K562 (cell line): ENCODE results near the gene LAMA2. TPM values are rescaled to one million over a fixed set of nuclear protein-coding genes. Genes with fewer than 3 reads are reported as not detected.
A peak's percentile ranks its signal among the peaks of the same experiment; 100 is the strongest.

Source experiments
- ATAC-seq: fragments of 200-7000 bp; cut with Tn5 transposase; 3 replicates; pipeline ENCODE4 v1.9.1; 2020; ENCODE audit warnings: moderate library complexity
- BruUV-seq: library from RNA; stranded (reverse); fragments of 400-500 nt; replicated peaks from 2 replicates; lab custom pipeline; 2021; lab: Mats Ljungman, UMichigan
- CTCF ChIA-PET: fragments of 300-600 bp; formaldehyde crosslinking; extraction: SDS; loops from one replicate; lab custom pipeline; 2021; ENCODE audit warnings: low intra/inter-chr PET ratio; lab: Yijun Ruan, JAX
- POLR2A ChIA-PET: fragments of 300-600, 350-650 bp; sonication (Branson Sonifier 250); formaldehyde crosslinking; extraction: SDS; loops from one replicate; lab custom pipeline; 2021; ENCODE audit warnings: antibody characterized with exemption, inconsistent platforms; lab: Yijun Ruan, JAX
- DNase-seq, 4 experiments: peaks; one replicate each; pipeline versions ENCODE4 v3.0.0 to v3.0.0-alpha.2; 2011 to 2018; ENCODE audit warnings: low spot score in 3 of 4, mixed read lengths in 3 of 4; ENCODE audit errors: extremely low read depth in 1 of 4
- FAIRE-seq: peaks from 2 replicates; lab custom pipeline; 2011; peaks lifted over from hg19 to GRCh38; lab: Jason Lieb, UNC
- H2AFZ ChIP-seq: 2 replicates; pipeline ENCODE4 v1.6.0; 2011; ENCODE audit warnings: low read depth, low read length, control low read depth, inconsistent platforms
- H3K27ac ChIP-seq: fragments of 200-600 bp; 3 replicates; pipeline ENCODE4 v1.8.0; 2011; ENCODE audit warnings: low read depth, mild to moderate bottlenecking, control low read depth, inconsistent platforms, low read length, moderate library complexity, mixed read lengths; ENCODE audit errors: extremely low read depth
- H3K27me3 ChIP-seq, 2 experiments: fragments of 300-600 bp in 1 of 2; 2 replicates in 1 of 2; 3 replicates in 1 of 2; pipeline versions ENCODE4 v1.6.0 to v1.8.0; 2011; ENCODE audit warnings: inconsistent platforms in 2 of 2, low read length in 2 of 2, mild to moderate bottlenecking in 1 of 2, mixed read lengths in 1 of 2, moderate library complexity in 1 of 2; ENCODE audit not compliant: control insufficient read depth in 2 of 2, insufficient read depth in 2 of 2
- H3K36me3 ChIP-seq: fragments of 300-600 bp; 3 replicates; pipeline ENCODE4 v1.8.0; 2011; ENCODE audit warnings: mild to moderate bottlenecking, low read length, inconsistent platforms; ENCODE audit not compliant: control insufficient read depth, insufficient read depth
- H3K4me1 ChIP-seq, 2 experiments: fragments of 200-600 bp in 1 of 2; replicated peaks in 1 of 2; 2 replicates in 1 of 2; 3 replicates in 1 of 2; pipeline versions ENCODE4 v1.5.1 to v1.8.0; 2011; ENCODE audit warnings: inconsistent platforms in 2 of 2, low read length in 2 of 2, mild to moderate bottlenecking in 1 of 2, mixed read lengths in 1 of 2, moderate library complexity in 1 of 2; ENCODE audit not compliant: control insufficient read depth in 2 of 2, insufficient read depth in 2 of 2
- H3K4me2 ChIP-seq: 2 replicates; pipeline ENCODE4 v1.6.1; 2011; ENCODE audit warnings: low read length, control low read depth, inconsistent platforms, mixed read lengths; ENCODE audit not compliant: insufficient read depth
- H3K4me3 ChIP-seq: fragments of 200-600 bp; sonication (generic), shearing (Covaris generic); 2 replicates; pipeline ENCODE4 v1.5.1; 2016; ENCODE audit warnings: control low read depth, inconsistent platforms
- H3K79me2 ChIP-seq: fragments of 200-600 bp; 3 replicates; pipeline ENCODE4 v1.8.0; 2011; ENCODE audit warnings: low read length, inconsistent platforms; ENCODE audit not compliant: control insufficient read depth, insufficient read depth
- H3K9ac ChIP-seq, 2 experiments: 2 replicates each; pipeline versions ENCODE4 v1.6.0 to v1.6.1; 2011; ENCODE audit warnings: low read depth in 2 of 2, low read length in 2 of 2, control low read depth in 1 of 2, inconsistent platforms in 1 of 2, mild to moderate bottlenecking in 1 of 2, mixed read lengths in 1 of 2; ENCODE audit not compliant: insufficient read depth in 1 of 2
- H3K9me1 ChIP-seq: one replicate; pipeline ENCODE4 v1.6.0; 2011; ENCODE audit warnings: inconsistent platforms, mild to moderate bottlenecking, low read length, moderate library complexity; ENCODE audit not compliant: control insufficient read depth, insufficient read depth
- H3K9me3 ChIP-seq: replicated peaks from 2 replicates; pipeline ENCODE4 v1.5.1; 2011; ENCODE audit warnings: low read depth, low read length, inconsistent platforms; ENCODE audit not compliant: control insufficient read depth, insufficient read depth
- H4K20me1 ChIP-seq: replicated peaks from 2 replicates; pipeline ENCODE4 v1.6.1; 2011; ENCODE audit warnings: low read length, inconsistent platforms, mixed read lengths; ENCODE audit not compliant: control insufficient read depth, insufficient read depth
- CTCF ChIP-seq, 3 experiments: IDR thresholded peaks in 2 of 3; conservative IDR thresholded peaks in 1 of 3; 2 replicates each; pipeline ENCODE4 v1.5.1; 2011 to 2012; ENCODE audit warnings: low read length in 3 of 3, mild to moderate bottlenecking in 3 of 3, control low read depth in 2 of 3, improper control_type of control experiment in 1 of 3, inconsistent platforms in 1 of 3, low read depth in 1 of 3, mixed read lengths in 1 of 3, moderate library complexity in 1 of 3; ENCODE audit not compliant: insufficient read depth in 2 of 3
- FOXA1 ChIP-seq: fragments of 450-650 bp; IDR thresholded peaks from 2 replicates; pipeline ENCODE4 v1.6.1; 2016; ENCODE audit warnings: mild to moderate bottlenecking, borderline replicate concordance
- L3MBTL2 ChIP-seq: fragments of 450-650 bp; IDR thresholded peaks from 2 replicates; pipeline ENCODE4 v1.6.1; 2016; ENCODE audit warnings: mild to moderate bottlenecking, moderate library complexity
- ZNF280A ChIP-seq: fragments of 450-650 bp; IDR thresholded peaks from 2 replicates; pipeline ENCODE4 v1.6.1; 2018; ENCODE audit warnings: mild to moderate bottlenecking, low read depth; ENCODE audit not compliant: partially characterized antibody
- WGBS: fragments of 100-300 bp; shearing (Covaris generic); methylation state at CpG from one replicate; pipeline ENCODE4 v1.1.6; 2016; ENCODE audit warnings: low coverage, mixed read lengths; ENCODE audit not compliant: insufficient coverage; ENCODE audit errors: missing lambda C conversion rate; 5-methylcytosine and 5-hydroxymethylcytosine counted together
- in situ Hi-C: fragments of 300-500 bp; cut with MboI; formaldehyde crosslinking; loops from 4 replicates; pipeline ENCODE4 v1.15.0; 2018; ENCODE audit warnings: inconsistent platforms, mixed read lengths
- intact Hi-C: fragments of 100-400 bp; cut with micrococcal nuclease; formaldehyde crosslinking; loops from 2 replicates; pipeline ENCODE4 v1.14.2; 2022
- polyA plus RNA-seq, 8 experiments: library from polyadenylated mRNA; depleted of rRNA in 4 of 8; stranded (reverse) in 5 of 8; unstranded in 3 of 8; fragments of >200 nt; fragmentation: Nextera tagmentation in 2 of 8; fragmentation: Illumina TruSeq in 1 of 8; extraction: Ambion mirVana in 2 of 8; extraction: Trizol in 1 of 8; gene quantifications; 2 replicates each; pipeline versions ENCODE4 v1.2.1 to v1.2.3, GENCODE V29; 2011 to 2014; ENCODE audit warnings: inconsistent platforms in 1 of 8, missing spikeins in 1 of 8
- total RNA-seq, 7 experiments: library from RNA; depleted of rRNA in 6 of 7; stranded (reverse); fragments of >200 nt in 6 of 7; fragmentation: Illumina TruSeq in 2 of 7; extraction: Trizol in 2 of 7; gene quantifications; 2 replicates each; pipeline versions ENCODE4 v1.2.1 to v1.2.3, GENCODE V29; 2011 to 2021; ENCODE audit warnings: low replicate concordance in 1 of 7

Gene LAMA2
- total and polyA plus RNA-seq, 9 of the 15 experiments (the other 6 are each of a cell fraction or from before 2014, with no cell fraction given), result 0.04 to 1.5 (median 0.36) TPM

GRCh38 chr6:129429956-129430355 lies 547.0 kb downstream of the LAMA2 start (continued):
- TF ChIP-seq ZNF280A (no peak), FOXA1 (no peak)

GRCh38 chr6:129432738-129433137 lies 549.8 kb downstream of the LAMA2 start:
- H3K4me2 ChIP-seq, result no peak overlapping the region
- CTCF ChIA-PET, result no interaction called here

More at GRCh38 chr6:129432738-129433137, 549.8 kb downstream of the LAMA2 start:
- FAIRE-seq (peak; percentile 11), ATAC-seq (peak; percentile 57), DNase-seq (peak in 2 of 4 experiments; percentile 2 to 8)
- Histone ChIP-seq H4K20me1 (no peaks in the 10 kb centered on the region), H3K9me3 (no peaks in the 10 kb centered on the region), H3K79me2 (no peaks in the 10 kb centered on the region), H3K4me3 (no peak overlapping the region), H2AFZ (no peak overlapping the region), H3K9ac (no peak overlapping the region), H3K27me3 (no peaks in the 10 kb centered on the region), H3K9me1 (no peaks in the 10 kb centered on the region), H3K36me3 (no peaks in the 10 kb centered on the region), H3K27ac (no peak overlapping the region), H3K4me1 (no peaks in the 10 kb centered on the region)
- 9% methylated on average over 1 of the region's 1 CpG for WGBS
- intact Hi-C loops, result no loop called here
- BruUV-seq, result no TSS peak
- TF ChIP-seq L3MBTL2 (no peak), CTCF (IDR thresholded peaks at IDR 0.05 in 2 of 3, conservative IDR thresholded peaks at IDR 0.05 in 1 of 3; ENCODE audit: insufficient read depth in 2 of 3, low read depth in 1 of 3, low read length in 3 of 3) (peak in 2 of 3 experiments; percentile 15 to 38; a peak in 2 of 6 replicates)
- in situ Hi-C loops, result no loop called here
- POLR2A ChIA-PET, result interaction anchor here (0.6 to 0.7 kb wide), 2 partner anchors 37 to 837 kb away, joined by 3 read pairs; no protein-coding TSS in a partner anchor
